Panc1 (cell line): ENCODE results near the gene CDHR2. TPM values are rescaled to one million over a fixed set of nuclear protein-coding genes. Genes with fewer than 3 reads are reported as not detected.

Experiments
- ATAC-seq: fragments of 200-7000 bp; cut with Tn5 transposase; 2 replicates; pipeline ENCODE4 v1.9.1; 2020; ENCODE audit warnings: mild to moderate bottlenecking, moderate library complexity
- BruUV-seq: library from RNA; stranded (reverse); fragments of 400-500 nt; replicated peaks from 2 replicates; lab custom pipeline; 2021; lab: Mats Ljungman, UMichigan
- CTCF ChIA-PET: fragments of 300-600 bp; sonication (Branson Sonifier 250); formaldehyde crosslinking; loops from one replicate; lab custom pipeline; 2022; ENCODE audit warnings: antibody characterized with exemption; lab: Charles Lee
- POLR2A ChIA-PET: fragments of 300-600 bp; sonication (Branson Sonifier 250); formaldehyde crosslinking; loops from one replicate; lab custom pipeline; 2022; ENCODE audit warnings: antibody characterized with exemption; lab: Charles Lee
- DNase-seq: peaks from one replicate; pipeline ENCODE4 v3.0.0-alpha.2; 2010; ENCODE audit warnings: low read depth, low spot score
- H3K27ac ChIP-seq: 2 replicates; pipeline ENCODE4 v1.5.1; 2011; ENCODE audit warnings: mild to moderate bottlenecking, low read length, inconsistent platforms
- H3K27me3 ChIP-seq: fragments of 200-500 bp; sonication (Bioruptor generic); 2 replicates; pipeline ENCODE4 v1.6.0; 2014; ENCODE audit warnings: low read length, inconsistent platforms; ENCODE audit not compliant: control insufficient read depth, insufficient read depth
- H3K36me3 ChIP-seq: fragments of 200-500 bp; sonication (Bioruptor generic); 2 replicates; pipeline ENCODE4 v1.5.1; 2014; ENCODE audit warnings: inconsistent platforms, mild to moderate bottlenecking, low read length, moderate library complexity; ENCODE audit not compliant: control insufficient read depth, insufficient read depth
- H3K4me1 ChIP-seq: 2 replicates; pipeline ENCODE4 v1.5.1; 2011; ENCODE audit warnings: inconsistent platforms, mild to moderate bottlenecking, low read length, moderate library complexity; ENCODE audit not compliant: control insufficient read depth, insufficient read depth
- H3K4me3 ChIP-seq, 2 experiments: 2 replicates each; pipeline ENCODE4 v1.5.1; 2011 to 2012; ENCODE audit warnings: low read depth in 2 of 2, low read length in 2 of 2, mild to moderate bottlenecking in 2 of 2, inconsistent platforms in 1 of 2, moderate library complexity in 1 of 2
- H3K9me3 ChIP-seq: fragments of 200-500 bp; sonication (Bioruptor generic); 2 replicates; pipeline ENCODE4 v1.5.1; 2014; ENCODE audit warnings: low read depth, mild to moderate bottlenecking, inconsistent platforms, low read length, moderate library complexity; ENCODE audit not compliant: control insufficient read depth, insufficient read depth
- POLR2AphosphoS5 ChIP-seq: IDR thresholded peaks from 2 replicates; pipeline ENCODE4 v1.6.1; 2012; ENCODE audit warnings: mild to moderate bottlenecking, low read depth, low read length, moderate library complexity
- REST ChIP-seq, 2 experiments: IDR thresholded peaks; 2 replicates each; pipeline ENCODE4 v1.6.1; 2011 to 2012; ENCODE audit warnings: low read depth in 2 of 2, control low read depth in 1 of 2, low read length in 1 of 2, mild to moderate bottlenecking in 1 of 2, moderate library complexity in 1 of 2; ENCODE audit not compliant: insufficient read depth in 1 of 2
- SIN3A ChIP-seq: IDR thresholded peaks from 2 replicates; pipeline ENCODE4 v1.6.1; 2012; ENCODE audit warnings: low read depth, mild to moderate bottlenecking, low read length, moderate library complexity, borderline replicate concordance; ENCODE audit not compliant: insufficient read depth
- TCF7L2 ChIP-seq: IDR thresholded peaks from 2 replicates; pipeline ENCODE4 v1.6.1; 2011; ENCODE audit warnings: mild to moderate bottlenecking, low read depth, low read length, inconsistent platforms
- in situ Hi-C: cut with HindIII; loops from 2 replicates; pipeline ENCODE4 v1.10.0; 2016; ENCODE audit warnings: low sequenced_read_pairs, low pct_unique_long_range_greater_than_20kb
- intact Hi-C: fragments of 100-400 bp; cut with micrococcal nuclease; formaldehyde crosslinking; loops from one replicate; pipeline ENCODE4 v1.10.0; 2022; ENCODE audit not compliant: unreplicated experiment
- total RNA-seq: library from RNA; stranded (reverse); gene quantifications from one replicate; pipeline ENCODE4 v1.2.1, GENCODE V29; 2021; ENCODE audit not compliant: unreplicated experiment
- TF ChIP-seq, protein P1 (sequence below): fragments of 450-650 bp; IDR thresholded peaks from 2 replicates; pipeline ENCODE4 v1.5.1; 2017; ENCODE audit warnings: mild to moderate bottlenecking

The CDHR2 gene
- total RNA-seq, 1 experiment from 2014 or later, result 0.72 TPM

DNA sequence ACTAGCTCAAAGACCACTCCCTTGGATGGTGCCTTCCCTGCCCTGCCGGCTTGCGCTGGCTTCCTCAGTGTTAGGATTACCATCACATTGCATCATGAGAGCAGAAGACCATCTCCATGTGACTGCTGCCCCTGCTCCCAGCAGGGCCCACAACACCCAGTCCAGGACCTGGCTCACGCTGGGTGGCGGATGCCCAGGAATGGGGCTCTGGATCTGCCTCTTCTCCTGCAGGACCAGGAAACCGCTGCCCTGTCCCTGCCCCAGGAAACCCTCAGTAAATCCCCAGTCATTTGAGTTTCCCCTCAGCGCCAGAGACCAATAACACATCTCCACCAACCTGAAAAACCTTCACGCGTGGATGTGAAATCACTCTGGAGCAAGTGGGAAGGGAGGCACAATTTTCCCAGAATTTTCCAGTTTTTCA lies 8.7 kb upstream of the CDHR2 start:
- ChIA-PET POLR2A (no interaction called here), CTCF (no interaction called here)
- peak overlapping the region; percentile 86; the same call in 1 of the 2 replicates for H3K27ac ChIP-seq
- BruUV-seq, result no TSS peak
- in situ Hi-C loops, result no loop called here
- no peak overlapping the region for H3K4me3 ChIP-seq
- peaks cover 6% of the 10 kb centered on the region for H3K36me3 ChIP-seq
- peaks cover 41% of the 10 kb centered on the region for H3K4me1 ChIP-seq
- ATAC-seq (no peak), DNase-seq (no peak)
- H3K27me3 ChIP-seq, result no peaks in the 10 kb centered on the region
- intact Hi-C loops, result no loop called here
- TF ChIP-seq POLR2AphosphoS5 (no peak), SIN3A (no peak), REST (IDR thresholded peaks at IDR 0.05; ENCODE audit: insufficient read depth in 1 of 2, low read depth in 2 of 2, low read length in 1 of 2) (no peak), TCF7L2 (no peak)
- TF ChIP-seq, protein P1, sequence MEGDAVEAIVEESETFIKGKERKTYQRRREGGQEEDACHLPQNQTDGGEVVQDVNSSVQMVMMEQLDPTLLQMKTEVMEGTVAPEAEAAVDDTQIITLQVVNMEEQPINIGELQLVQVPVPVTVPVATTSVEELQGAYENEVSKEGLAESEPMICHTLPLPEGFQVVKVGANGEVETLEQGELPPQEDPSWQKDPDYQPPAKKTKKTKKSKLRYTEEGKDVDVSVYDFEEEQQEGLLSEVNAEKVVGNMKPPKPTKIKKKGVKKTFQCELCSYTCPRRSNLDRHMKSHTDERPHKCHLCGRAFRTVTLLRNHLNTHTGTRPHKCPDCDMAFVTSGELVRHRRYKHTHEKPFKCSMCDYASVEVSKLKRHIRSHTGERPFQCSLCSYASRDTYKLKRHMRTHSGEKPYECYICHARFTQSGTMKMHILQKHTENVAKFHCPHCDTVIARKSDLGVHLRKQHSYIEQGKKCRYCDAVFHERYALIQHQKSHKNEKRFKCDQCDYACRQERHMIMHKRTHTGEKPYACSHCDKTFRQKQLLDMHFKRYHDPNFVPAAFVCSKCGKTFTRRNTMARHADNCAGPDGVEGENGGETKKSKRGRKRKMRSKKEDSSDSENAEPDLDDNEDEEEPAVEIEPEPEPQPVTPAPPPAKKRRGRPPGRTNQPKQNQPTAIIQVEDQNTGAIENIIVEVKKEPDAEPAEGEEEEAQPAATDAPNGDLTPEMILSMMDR, result no peak
- no peaks in the 10 kb centered on the region for H3K9me3 ChIP-seq

GRCh38 chr5:176540956-176541337 lies 8.2 kb upstream of the CDHR2 start:
- no TSS peak for BruUV-seq

More at GRCh38 chr5:176540956-176541337, 8.2 kb upstream of the CDHR2 start:
- DNase-seq (no peak), ATAC-seq (no peak)
- H3K27me3 ChIP-seq, result no peaks in the 10 kb centered on the region
- ChIA-PET CTCF (no interaction called here), POLR2A (no interaction called here)
- no peaks in the 10 kb centered on the region for H3K9me3 ChIP-seq
- TF ChIP-seq, protein P1, result no peak
- TF ChIP-seq SIN3A, result no peak
- H3K4me3 ChIP-seq, result no peak overlapping the region
- intact Hi-C loops, result no loop called here
- peak overlapping the region; percentile 86 for H3K27ac ChIP-seq
- in situ Hi-C loops, result no loop called here
- peaks cover 6% of the 10 kb centered on the region for H3K36me3 ChIP-seq
- H3K4me1 ChIP-seq, result peaks cover 44% of the 10 kb centered on the region
